Suprapubic skin (tissue), 4 donors: ENCODE results near the gene TTC22.

Source experiments
- CTCF ChIP-seq, 2 donors: fragments of 200-600 bp in 1 of 2; fragments of 450-650 bp in 1 of 2; sonication (generic) in 1 of 2; IDR thresholded peaks; one replicate each; pipeline ENCODE4 v1.5.1; 2016 to 2019; ENCODE audit warnings: antibody characterized with exemption in 2 of 2, mild to moderate bottlenecking in 1 of 2, moderate library complexity in 1 of 2
- EP300 ChIP-seq: sonication (generic); formaldehyde crosslinking; IDR thresholded peaks from one replicate; pipeline ENCODE4 v1.6.1; 2017; ENCODE audit warnings: antibody characterized with exemption
- POLR2A ChIP-seq, 2 donors: fragments of 450-650 bp; IDR thresholded peaks; one replicate each; pipeline ENCODE4 v1.6.1; 2017; ENCODE audit warnings: antibody characterized with exemption in 2 of 2, mild to moderate bottlenecking in 2 of 2, moderate library complexity in 2 of 2
- POLR2AphosphoS5 ChIP-seq, 3 donors: sonication (generic); formaldehyde crosslinking; IDR thresholded peaks; one replicate each; pipeline ENCODE4 v1.6.1; 2017; ENCODE audit warnings: antibody characterized with exemption in 3 of 3

- TF ChIP-seq EP300, result no peak
- TF ChIP-seq CTCF (IDR thresholded peaks at IDR 0.05), result no peak
- no peak for TF ChIP-seq POLR2A (IDR thresholded peaks at IDR 0.05)
- no peak for TF ChIP-seq POLR2AphosphoS5 (IDR thresholded peaks at IDR 0.05)
Measured at GRCh38 chr1:54794451-54795355, 6.4 kb downstream of the TTC22 start.
